ENCODE results near the gene PRAC2.

DNA sequence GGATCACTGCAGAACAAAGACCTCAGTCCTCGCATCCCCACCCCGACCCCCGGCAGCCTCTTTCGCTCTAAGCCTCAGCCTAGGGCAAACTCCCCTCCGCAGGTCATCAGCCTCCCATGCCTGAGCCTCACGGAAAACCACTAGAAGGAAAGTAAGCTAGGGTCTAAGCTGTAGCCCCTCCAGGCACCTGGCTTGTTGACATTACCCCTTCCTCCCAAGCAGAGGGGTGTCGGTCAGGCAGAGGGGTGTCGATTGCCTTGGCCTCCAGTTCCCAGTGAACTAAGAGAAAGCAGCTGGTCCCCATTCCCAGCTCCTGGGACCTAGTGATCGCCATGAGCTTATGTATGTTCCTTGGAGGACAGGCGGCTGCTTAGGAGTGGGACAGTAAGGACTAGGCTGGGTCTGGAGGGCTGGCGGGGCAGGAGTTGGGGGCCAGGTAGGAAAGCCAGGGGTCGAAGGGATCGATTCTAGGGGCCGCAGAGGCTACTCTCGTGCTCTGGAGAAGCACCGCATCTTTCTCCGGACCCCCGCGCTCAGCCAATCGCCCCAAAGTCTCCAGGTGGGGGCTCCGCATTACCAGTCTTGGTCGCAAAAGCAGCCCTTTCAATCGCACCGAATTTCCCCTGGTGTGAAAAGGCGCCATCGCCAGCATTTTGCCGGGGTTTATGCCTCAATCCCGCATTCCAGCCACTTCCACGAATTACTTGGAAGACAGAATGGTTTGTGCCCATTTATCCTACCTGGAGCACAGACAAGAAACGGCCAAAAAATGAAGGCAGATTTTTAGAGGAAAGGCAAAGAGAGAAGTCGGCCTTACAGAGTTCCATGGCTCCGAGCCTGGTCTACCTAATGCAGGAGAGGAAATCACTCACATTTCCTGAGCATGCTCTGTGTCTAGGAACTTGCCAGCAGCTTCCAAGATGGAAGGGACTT, 26.9 kb downstream of the PRAC2 start:
- TF ChIP-seq EZH2 (IDR thresholded peaks at IDR 0.05) (no peak), POLR2AphosphoS5 (IDR thresholded peaks at IDR 0.05; ENCODE audit: borderline replicate concordance, low read depth, low read length) (no peak)
